Stomach (tissue), 4 donors: Measurements from ENCODE around the gene PMCH.
"Not testable (repeated sequence)": the region's sequence is repeated elsewhere in the genome, so short reads cannot be mapped to it uniquely, and the experiment has no call there.

ENCODE experiments used
- CTCF ChIP-seq, 7 experiments: fragments of 450-650 bp in 4 of 7; fragments of 200-600 bp in 3 of 7; sonication (generic) in 3 of 7; IDR thresholded peaks; one replicate each; pipeline ENCODE4 v1.5.1; 2016 to 2019; ENCODE audit warnings: antibody characterized with exemption in 7 of 7, control low read depth in 2 of 7, mild to moderate bottlenecking in 1 of 7
- EP300 ChIP-seq: sonication (generic); formaldehyde crosslinking; IDR thresholded peaks from one replicate; pipeline ENCODE4 v1.6.1; 2017; ENCODE audit warnings: antibody characterized with exemption
- POLR2A ChIP-seq, 4 donors: fragments of 450-650 bp; IDR thresholded peaks; one replicate each; pipeline ENCODE4 v1.6.1; 2016; ENCODE audit warnings: antibody characterized with exemption in 4 of 4, control low read depth in 2 of 4, mild to moderate bottlenecking in 1 of 4, moderate library complexity in 1 of 4
- POLR2AphosphoS5 ChIP-seq, 3 donors: sonication (generic); formaldehyde crosslinking; IDR thresholded peaks; one replicate each; pipeline ENCODE4 v1.6.1; 2016; ENCODE audit warnings: antibody characterized with exemption in 3 of 3

- TF ChIP-seq CTCF (IDR thresholded peaks at IDR 0.05); POLR2A (IDR thresholded peaks at IDR 0.05); POLR2AphosphoS5 (IDR thresholded peaks at IDR 0.05); EP300: not testable (repeated sequence)
Observed at GRCh38 chr12:102240859-102241258, 43.2 kb upstream of the PMCH start.
